ENCODE data around the gene ANKRD33. TPM values are rescaled to one million over a fixed set of nuclear protein-coding genes. Genes with fewer than 3 reads are reported as not detected.

Gene ANKRD33
- total RNA-seq, 1 donor from 2014 or later = not detected

DNA sequence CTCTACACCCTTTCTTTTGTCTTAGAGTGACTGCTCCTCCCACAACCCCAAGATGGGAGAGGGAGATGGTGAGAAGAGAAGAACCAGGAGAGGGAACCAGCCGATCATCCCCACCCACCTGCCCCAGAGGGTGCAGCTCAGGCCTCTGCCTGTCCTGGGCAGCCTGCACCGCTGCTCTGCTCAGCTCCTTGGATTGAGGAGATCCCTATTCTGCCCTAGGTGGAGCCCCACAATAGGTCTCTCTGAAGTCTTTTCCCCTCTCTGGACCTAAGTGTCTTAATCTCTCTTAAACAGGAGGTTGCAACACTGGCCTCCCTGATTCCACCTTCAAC is 2.2 kb downstream of the ANKRD33 start:
- no peaks in the 10 kb centered on the region for H4K20me1 ChIP-seq (ENCODE audit: insufficient read depth, low read length)
- H3K9me3 ChIP-seq (ENCODE audit: insufficient read depth, low read depth, low read length) = peaks cover 2% of the 10 kb centered on the region
- H2AFZ ChIP-seq (ENCODE audit: low read depth, low read length) = no peak overlapping the region
- peaks cover under 1% of the 10 kb centered on the region for H3K9me3 Mint-ChIP-seq (ENCODE audit: unreplicated experiment)
- DNase-seq (ENCODE audit: low read depth) (no peak), FAIRE-seq (no peak)
- H3K4me2 ChIP-seq (ENCODE audit: low read length) = no peak overlapping the region
- H3K4me1 ChIP-seq (ENCODE audit: insufficient read depth, low read length) = peaks cover 13% of the 10 kb centered on the region
- peaks cover 21% of the 10 kb centered on the region for H3K27me3 Mint-ChIP-seq (ENCODE audit: low read depth, unreplicated experiment)
- H3K36me3 Mint-ChIP-seq (ENCODE audit: low read depth, unreplicated experiment) = no peaks in the 10 kb centered on the region
- TF ChIP-seq, protein P1, sequence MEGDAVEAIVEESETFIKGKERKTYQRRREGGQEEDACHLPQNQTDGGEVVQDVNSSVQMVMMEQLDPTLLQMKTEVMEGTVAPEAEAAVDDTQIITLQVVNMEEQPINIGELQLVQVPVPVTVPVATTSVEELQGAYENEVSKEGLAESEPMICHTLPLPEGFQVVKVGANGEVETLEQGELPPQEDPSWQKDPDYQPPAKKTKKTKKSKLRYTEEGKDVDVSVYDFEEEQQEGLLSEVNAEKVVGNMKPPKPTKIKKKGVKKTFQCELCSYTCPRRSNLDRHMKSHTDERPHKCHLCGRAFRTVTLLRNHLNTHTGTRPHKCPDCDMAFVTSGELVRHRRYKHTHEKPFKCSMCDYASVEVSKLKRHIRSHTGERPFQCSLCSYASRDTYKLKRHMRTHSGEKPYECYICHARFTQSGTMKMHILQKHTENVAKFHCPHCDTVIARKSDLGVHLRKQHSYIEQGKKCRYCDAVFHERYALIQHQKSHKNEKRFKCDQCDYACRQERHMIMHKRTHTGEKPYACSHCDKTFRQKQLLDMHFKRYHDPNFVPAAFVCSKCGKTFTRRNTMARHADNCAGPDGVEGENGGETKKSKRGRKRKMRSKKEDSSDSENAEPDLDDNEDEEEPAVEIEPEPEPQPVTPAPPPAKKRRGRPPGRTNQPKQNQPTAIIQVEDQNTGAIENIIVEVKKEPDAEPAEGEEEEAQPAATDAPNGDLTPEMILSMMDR (IDR thresholded peaks at IDR 0.05; ENCODE audit: insufficient read depth, low read depth, low read length) = no peak
- TF ChIP-seq EZH2 (IDR thresholded peaks at IDR 0.05; ENCODE audit: insufficient read depth, low read length) = no peak
- H3K27me3 ChIP-seq (ENCODE audit: insufficient read depth, low read length) = no peaks in the 10 kb centered on the region
- peaks cover 2% of the 10 kb centered on the region for H3K4me1 Mint-ChIP-seq (ENCODE audit: low read depth, unreplicated experiment)
- H3K9ac ChIP-seq (ENCODE audit: low read length) = no peak overlapping the region
- H3K27ac ChIP-seq (ENCODE audit: low read depth, low read length) = no peak overlapping the region
- no peaks in the 10 kb centered on the region for H3K36me3 ChIP-seq (ENCODE audit: insufficient read depth, low read length)
- no peak overlapping the region for H3K27ac Mint-ChIP-seq (ENCODE audit: unreplicated experiment)
- no peaks in the 10 kb centered on the region for H3K79me2 ChIP-seq (ENCODE audit: insufficient read depth, low read length)
- no peak overlapping the region for H3K4me3 Mint-ChIP-seq (ENCODE audit: unreplicated experiment)
- no peak overlapping the region for H3K4me3 ChIP-seq (ENCODE audit: insufficient read depth, low read depth, low read length)

DNA sequence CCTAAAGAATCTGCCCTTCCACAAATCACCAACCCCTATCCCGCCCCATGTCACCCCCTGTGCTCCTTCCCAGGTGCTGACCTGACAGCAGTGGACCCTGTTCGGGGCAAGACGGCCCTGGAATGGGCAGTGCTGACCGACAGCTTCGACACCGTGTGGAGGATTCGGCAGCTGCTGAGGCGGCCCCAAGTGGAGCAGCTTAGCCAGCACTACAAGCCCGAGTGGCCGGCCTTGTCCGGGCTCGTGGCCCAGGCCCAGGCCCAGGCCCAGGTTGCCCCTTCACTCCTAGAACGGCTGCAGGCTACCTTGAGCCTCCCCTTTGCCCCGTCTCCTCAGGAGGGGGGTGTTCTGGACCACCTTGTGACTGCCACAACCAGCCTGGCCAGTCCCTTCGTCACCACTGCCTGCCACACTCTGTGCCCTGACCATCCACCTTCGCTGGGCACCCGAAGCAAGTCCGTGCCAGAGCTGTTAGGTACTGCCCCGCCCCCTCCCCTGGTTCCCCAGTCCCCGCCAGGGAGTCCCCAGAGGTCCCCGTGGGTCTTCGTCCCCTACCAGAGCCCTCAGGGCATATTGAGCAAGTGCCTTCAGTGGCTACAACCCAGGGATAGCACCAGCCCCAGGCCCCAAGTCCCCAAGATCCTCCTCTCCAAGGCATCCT is 2.7 kb downstream of the ANKRD33 start:
- H2AFZ ChIP-seq (ENCODE audit: low read depth, low read length) = no peak overlapping the region
- Mint-ChIP-seq H3K36me3 (ENCODE audit: low read depth, unreplicated experiment) (no peaks in the 10 kb centered on the region), H3K4me3 (ENCODE audit: unreplicated experiment) (no peak overlapping the region), H3K4me1 (ENCODE audit: low read depth, unreplicated experiment) (peaks cover 2% of the 10 kb centered on the region), H3K27me3 (ENCODE audit: low read depth, unreplicated experiment) (peaks cover 24% of the 10 kb centered on the region), H3K27ac (ENCODE audit: unreplicated experiment) (no peak overlapping the region), H3K9me3 (ENCODE audit: unreplicated experiment) (no peaks in the 10 kb centered on the region)
- no peaks in the 10 kb centered on the region for H3K36me3 ChIP-seq (ENCODE audit: insufficient read depth, low read length)
- TF ChIP-seq, protein P1 (IDR thresholded peaks at IDR 0.05; ENCODE audit: insufficient read depth, low read depth, low read length) = no peak
- no peak for TF ChIP-seq EZH2 (IDR thresholded peaks at IDR 0.05; ENCODE audit: insufficient read depth, low read length)
- no peak overlapping the region for H3K4me2 ChIP-seq (ENCODE audit: low read length)
- H3K27ac ChIP-seq (ENCODE audit: low read depth, low read length) = no peak overlapping the region
- H3K4me1 ChIP-seq (ENCODE audit: insufficient read depth, low read length) = peaks cover 9% of the 10 kb centered on the region
- H3K79me2 ChIP-seq (ENCODE audit: insufficient read depth, low read length) = no peaks in the 10 kb centered on the region
- H3K9me3 ChIP-seq (ENCODE audit: insufficient read depth, low read depth, low read length) = no peaks in the 10 kb centered on the region
- FAIRE-seq = no peak
- no peaks in the 10 kb centered on the region for H4K20me1 ChIP-seq (ENCODE audit: insufficient read depth, low read length)
- no peak for DNase-seq (ENCODE audit: low read depth)
- H3K9ac ChIP-seq (ENCODE audit: low read length) = no peak overlapping the region
- no peak overlapping the region for H3K4me3 ChIP-seq (ENCODE audit: insufficient read depth, low read depth, low read length)
- no peaks in the 10 kb centered on the region for H3K27me3 ChIP-seq (ENCODE audit: insufficient read depth, low read length)

DNA sequence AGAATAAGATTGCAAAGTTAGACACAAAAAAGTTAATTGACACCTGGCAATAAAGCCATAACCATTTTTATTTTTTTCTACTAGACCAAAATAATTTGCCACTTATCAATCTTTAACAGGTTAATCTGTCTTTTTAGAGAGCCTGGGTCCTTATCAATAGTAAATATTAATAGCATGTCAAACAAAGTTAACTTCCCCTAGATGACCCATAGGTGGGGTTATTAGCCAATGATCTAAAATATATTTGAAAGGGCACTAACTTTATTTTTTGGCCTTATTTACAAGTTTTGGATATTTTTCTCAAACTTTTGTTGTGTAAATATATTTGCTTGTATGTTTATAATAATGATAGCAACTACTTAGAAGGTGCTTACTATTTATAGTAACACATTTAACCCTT is 3.9 kb downstream of the ANKRD33 start:
- FAIRE-seq (no peak), DNase-seq (ENCODE audit: low read depth) (no peak)
- H3K9me3 Mint-ChIP-seq (ENCODE audit: unreplicated experiment) = no peaks in the 10 kb centered on the region
- no peak overlapping the region for H3K27ac ChIP-seq (ENCODE audit: low read depth, low read length)
- H3K4me3 ChIP-seq (ENCODE audit: insufficient read depth, low read depth, low read length) = no peak overlapping the region
- no peaks in the 10 kb centered on the region for H3K36me3 ChIP-seq (ENCODE audit: insufficient read depth, low read length)
- peaks cover 24% of the 10 kb centered on the region for H3K27me3 Mint-ChIP-seq (ENCODE audit: low read depth, unreplicated experiment)
- H3K4me2 ChIP-seq (ENCODE audit: low read length) = no peak overlapping the region
- no peaks in the 10 kb centered on the region for H3K36me3 Mint-ChIP-seq (ENCODE audit: low read depth, unreplicated experiment)
- no peaks in the 10 kb centered on the region for H3K4me1 Mint-ChIP-seq (ENCODE audit: low read depth, unreplicated experiment)
- H3K27ac Mint-ChIP-seq (ENCODE audit: unreplicated experiment) = no peak overlapping the region
- H4K20me1 ChIP-seq (ENCODE audit: insufficient read depth, low read length) = no peaks in the 10 kb centered on the region
- H3K4me3 Mint-ChIP-seq (ENCODE audit: unreplicated experiment) = no peak overlapping the region
- TF ChIP-seq, protein P1 (IDR thresholded peaks at IDR 0.05; ENCODE audit: insufficient read depth, low read depth, low read length) = peak; percentile 6
- TF ChIP-seq EZH2 (IDR thresholded peaks at IDR 0.05; ENCODE audit: insufficient read depth, low read length) = no peak
- no peak overlapping the region for H2AFZ ChIP-seq (ENCODE audit: low read depth, low read length)
- peaks cover under 1% of the 10 kb centered on the region for H3K4me1 ChIP-seq (ENCODE audit: insufficient read depth, low read length)
- no peak overlapping the region for H3K9ac ChIP-seq (ENCODE audit: low read length)
- H3K79me2 ChIP-seq (ENCODE audit: insufficient read depth, low read length) = no peaks in the 10 kb centered on the region
- no peaks in the 10 kb centered on the region for H3K27me3 ChIP-seq (ENCODE audit: insufficient read depth, low read length)
- H3K9me3 ChIP-seq (ENCODE audit: insufficient read depth, low read depth, low read length) = no peaks in the 10 kb centered on the region

Data from astrocyte (in vitro differentiated cells and primary cell).